H1 (cell line): ENCODE results near the gene TMEM163. TPM values are rescaled to one million over a fixed set of nuclear protein-coding genes. Genes with fewer than 3 reads are reported as not detected.

ENCODE experiments used
- ASH2L ChIP-seq: fragments of 200-600, 300-600 bp; sonication (generic); IDR thresholded peaks from one replicate; pipeline ENCODE4 v1.7.1; 2017; ENCODE audit warnings: low read length
- POU5F1 ChIP-seq: IDR thresholded peaks from 2 replicates; pipeline ENCODE4 v1.6.1; 2011; ENCODE audit warnings: low read depth, mild to moderate bottlenecking, low read length, moderate library complexity
- RAD21 ChIP-seq, 2 experiments: IDR thresholded peaks in 1 of 2; conservative IDR thresholded peaks in 1 of 2; 2 replicates each; pipeline ENCODE4 v1.6.1; 2011; ENCODE audit warnings: low read depth in 2 of 2, low read length in 2 of 2, improper control_type of control experiment in 1 of 2, inconsistent platforms in 1 of 2, mild to moderate bottlenecking in 1 of 2, moderate library complexity in 1 of 2
- RFX5 ChIP-seq: IDR thresholded peaks from 2 replicates; pipeline ENCODE4 v1.6.1; 2011; ENCODE audit warnings: low read depth, low read length, improper control_type of control experiment, borderline replicate concordance
- SIRT6 ChIP-seq: IDR thresholded peaks from one replicate; pipeline ENCODE4 v1.7.1; 2012; ENCODE audit warnings: low read length, inconsistent platforms
- SP4 ChIP-seq: IDR thresholded peaks from 2 replicates; pipeline ENCODE4 v1.6.1; 2012; ENCODE audit warnings: low read length, inconsistent platforms
- SUZ12 ChIP-seq: fragments of 200-600 bp; sonication (generic); IDR thresholded peaks from 2 replicates; pipeline ENCODE4 v1.6.1; 2012; ENCODE audit warnings: mild to moderate bottlenecking, inconsistent platforms, low read length, moderate library complexity, mixed read lengths
- TBP ChIP-seq: IDR thresholded peaks from 2 replicates; pipeline ENCODE4 v1.6.1; 2011; ENCODE audit warnings: low read depth, low read length, improper control_type of control experiment
- polyA plus RNA-seq, 7 experiments: library from polyadenylated mRNA; depleted of rRNA in 3 of 7; stranded (reverse) in 5 of 7; unstranded in 2 of 7; fragments of >200 nt in 5 of 7; fragments of 200-250 nt in 2 of 7; gene quantifications; 1 replicate in 5 of 7; 2 replicates in 1 of 7; 4 replicates in 1 of 7; pipeline versions ENCODE4 v1.2.1 to v1.2.3, GENCODE V29; 2011 to 2013; ENCODE audit warnings: missing spikeins in 2 of 7, mixed read lengths in 2 of 7
- total RNA-seq: library from RNA; stranded (reverse); fragmentation: NEBNext Ultra II Directional; extraction: Animal tissue kit (Norgen Biotek cat#: 25700); gene quantifications from 2 replicates; pipeline ENCODE4 v1.2.1, GENCODE V29; 2021
- TF ChIP-seq, protein P1 (sequence below): IDR thresholded peaks from 2 replicates; pipeline ENCODE4 v1.6.1; 2011; ENCODE audit warnings: low read length, improper control_type of control experiment
- TF ChIP-seq, protein P2 (sequence below): fragments of 300-600 bp; sonication (generic); IDR thresholded peaks from 2 replicates; pipeline ENCODE4 v1.7.1; 2012; ENCODE audit warnings: low read length, moderate library complexity, mild to moderate bottlenecking, inconsistent platforms; ENCODE audit not compliant: insufficient replicate concordance

Gene TMEM163
- total and polyA plus RNA-seq, 2 of the 8 experiments (the other 6 are each of a cell fraction or from before 2014, with no cell fraction given) = 2.8 to 3.2 TPM

DNA sequence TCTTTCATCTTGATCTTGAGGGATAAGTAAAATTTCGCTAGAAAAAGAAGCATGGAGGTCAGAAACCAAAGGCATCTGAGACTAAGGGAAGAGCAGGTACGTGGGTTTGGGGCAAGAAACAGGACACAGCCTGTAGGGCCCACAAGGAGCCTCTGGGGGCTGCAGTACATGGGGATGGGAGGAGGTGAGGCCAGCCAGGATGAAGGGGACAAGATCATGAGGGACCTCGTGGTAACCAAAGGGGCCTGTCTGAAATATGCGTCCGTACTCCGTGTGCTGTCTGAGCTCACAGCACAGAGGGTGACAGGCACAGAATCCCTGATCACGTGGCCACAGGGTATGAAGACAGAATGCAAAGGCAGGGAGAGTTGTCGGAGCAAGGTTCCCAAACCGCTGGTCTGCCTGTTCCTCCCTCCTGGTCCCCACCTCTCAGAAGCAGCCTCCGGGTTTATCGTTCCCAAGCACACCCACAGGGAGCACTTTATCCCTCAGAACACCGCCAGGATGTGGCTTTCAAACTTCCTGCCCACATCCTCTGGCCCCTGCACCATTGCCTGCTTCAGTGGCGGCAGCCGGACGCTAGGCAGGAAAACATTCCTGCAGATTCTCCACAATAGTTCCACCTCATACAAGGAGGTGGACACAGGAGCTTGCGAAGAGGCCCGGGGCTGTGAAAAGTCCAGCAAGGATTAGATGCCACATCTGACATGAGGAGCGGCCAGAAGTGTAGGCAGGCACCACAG is 12.0 kb downstream of the TMEM163 start (continued):
- TF ChIP-seq RFX5 (no peak), SIRT6 (no peak), POU5F1 (no peak), SUZ12 (no peak), TBP (no peak), ASH2L (no peak), RAD21 (IDR thresholded peaks at IDR 0.05 in 1 of 2, conservative IDR thresholded peaks at IDR 0.05 in 1 of 2; ENCODE audit: low read depth in 2 of 2, low read length in 2 of 2) (no peak), SP4 (no peak)
- TF ChIP-seq, protein P1, sequence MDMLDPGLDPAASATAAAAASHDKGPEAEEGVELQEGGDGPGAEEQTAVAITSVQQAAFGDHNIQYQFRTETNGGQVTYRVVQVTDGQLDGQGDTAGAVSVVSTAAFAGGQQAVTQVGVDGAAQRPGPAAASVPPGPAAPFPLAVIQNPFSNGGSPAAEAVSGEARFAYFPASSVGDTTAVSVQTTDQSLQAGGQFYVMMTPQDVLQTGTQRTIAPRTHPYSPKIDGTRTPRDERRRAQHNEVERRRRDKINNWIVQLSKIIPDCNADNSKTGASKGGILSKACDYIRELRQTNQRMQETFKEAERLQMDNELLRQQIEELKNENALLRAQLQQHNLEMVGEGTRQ = no peak
- TF ChIP-seq, protein P2, sequence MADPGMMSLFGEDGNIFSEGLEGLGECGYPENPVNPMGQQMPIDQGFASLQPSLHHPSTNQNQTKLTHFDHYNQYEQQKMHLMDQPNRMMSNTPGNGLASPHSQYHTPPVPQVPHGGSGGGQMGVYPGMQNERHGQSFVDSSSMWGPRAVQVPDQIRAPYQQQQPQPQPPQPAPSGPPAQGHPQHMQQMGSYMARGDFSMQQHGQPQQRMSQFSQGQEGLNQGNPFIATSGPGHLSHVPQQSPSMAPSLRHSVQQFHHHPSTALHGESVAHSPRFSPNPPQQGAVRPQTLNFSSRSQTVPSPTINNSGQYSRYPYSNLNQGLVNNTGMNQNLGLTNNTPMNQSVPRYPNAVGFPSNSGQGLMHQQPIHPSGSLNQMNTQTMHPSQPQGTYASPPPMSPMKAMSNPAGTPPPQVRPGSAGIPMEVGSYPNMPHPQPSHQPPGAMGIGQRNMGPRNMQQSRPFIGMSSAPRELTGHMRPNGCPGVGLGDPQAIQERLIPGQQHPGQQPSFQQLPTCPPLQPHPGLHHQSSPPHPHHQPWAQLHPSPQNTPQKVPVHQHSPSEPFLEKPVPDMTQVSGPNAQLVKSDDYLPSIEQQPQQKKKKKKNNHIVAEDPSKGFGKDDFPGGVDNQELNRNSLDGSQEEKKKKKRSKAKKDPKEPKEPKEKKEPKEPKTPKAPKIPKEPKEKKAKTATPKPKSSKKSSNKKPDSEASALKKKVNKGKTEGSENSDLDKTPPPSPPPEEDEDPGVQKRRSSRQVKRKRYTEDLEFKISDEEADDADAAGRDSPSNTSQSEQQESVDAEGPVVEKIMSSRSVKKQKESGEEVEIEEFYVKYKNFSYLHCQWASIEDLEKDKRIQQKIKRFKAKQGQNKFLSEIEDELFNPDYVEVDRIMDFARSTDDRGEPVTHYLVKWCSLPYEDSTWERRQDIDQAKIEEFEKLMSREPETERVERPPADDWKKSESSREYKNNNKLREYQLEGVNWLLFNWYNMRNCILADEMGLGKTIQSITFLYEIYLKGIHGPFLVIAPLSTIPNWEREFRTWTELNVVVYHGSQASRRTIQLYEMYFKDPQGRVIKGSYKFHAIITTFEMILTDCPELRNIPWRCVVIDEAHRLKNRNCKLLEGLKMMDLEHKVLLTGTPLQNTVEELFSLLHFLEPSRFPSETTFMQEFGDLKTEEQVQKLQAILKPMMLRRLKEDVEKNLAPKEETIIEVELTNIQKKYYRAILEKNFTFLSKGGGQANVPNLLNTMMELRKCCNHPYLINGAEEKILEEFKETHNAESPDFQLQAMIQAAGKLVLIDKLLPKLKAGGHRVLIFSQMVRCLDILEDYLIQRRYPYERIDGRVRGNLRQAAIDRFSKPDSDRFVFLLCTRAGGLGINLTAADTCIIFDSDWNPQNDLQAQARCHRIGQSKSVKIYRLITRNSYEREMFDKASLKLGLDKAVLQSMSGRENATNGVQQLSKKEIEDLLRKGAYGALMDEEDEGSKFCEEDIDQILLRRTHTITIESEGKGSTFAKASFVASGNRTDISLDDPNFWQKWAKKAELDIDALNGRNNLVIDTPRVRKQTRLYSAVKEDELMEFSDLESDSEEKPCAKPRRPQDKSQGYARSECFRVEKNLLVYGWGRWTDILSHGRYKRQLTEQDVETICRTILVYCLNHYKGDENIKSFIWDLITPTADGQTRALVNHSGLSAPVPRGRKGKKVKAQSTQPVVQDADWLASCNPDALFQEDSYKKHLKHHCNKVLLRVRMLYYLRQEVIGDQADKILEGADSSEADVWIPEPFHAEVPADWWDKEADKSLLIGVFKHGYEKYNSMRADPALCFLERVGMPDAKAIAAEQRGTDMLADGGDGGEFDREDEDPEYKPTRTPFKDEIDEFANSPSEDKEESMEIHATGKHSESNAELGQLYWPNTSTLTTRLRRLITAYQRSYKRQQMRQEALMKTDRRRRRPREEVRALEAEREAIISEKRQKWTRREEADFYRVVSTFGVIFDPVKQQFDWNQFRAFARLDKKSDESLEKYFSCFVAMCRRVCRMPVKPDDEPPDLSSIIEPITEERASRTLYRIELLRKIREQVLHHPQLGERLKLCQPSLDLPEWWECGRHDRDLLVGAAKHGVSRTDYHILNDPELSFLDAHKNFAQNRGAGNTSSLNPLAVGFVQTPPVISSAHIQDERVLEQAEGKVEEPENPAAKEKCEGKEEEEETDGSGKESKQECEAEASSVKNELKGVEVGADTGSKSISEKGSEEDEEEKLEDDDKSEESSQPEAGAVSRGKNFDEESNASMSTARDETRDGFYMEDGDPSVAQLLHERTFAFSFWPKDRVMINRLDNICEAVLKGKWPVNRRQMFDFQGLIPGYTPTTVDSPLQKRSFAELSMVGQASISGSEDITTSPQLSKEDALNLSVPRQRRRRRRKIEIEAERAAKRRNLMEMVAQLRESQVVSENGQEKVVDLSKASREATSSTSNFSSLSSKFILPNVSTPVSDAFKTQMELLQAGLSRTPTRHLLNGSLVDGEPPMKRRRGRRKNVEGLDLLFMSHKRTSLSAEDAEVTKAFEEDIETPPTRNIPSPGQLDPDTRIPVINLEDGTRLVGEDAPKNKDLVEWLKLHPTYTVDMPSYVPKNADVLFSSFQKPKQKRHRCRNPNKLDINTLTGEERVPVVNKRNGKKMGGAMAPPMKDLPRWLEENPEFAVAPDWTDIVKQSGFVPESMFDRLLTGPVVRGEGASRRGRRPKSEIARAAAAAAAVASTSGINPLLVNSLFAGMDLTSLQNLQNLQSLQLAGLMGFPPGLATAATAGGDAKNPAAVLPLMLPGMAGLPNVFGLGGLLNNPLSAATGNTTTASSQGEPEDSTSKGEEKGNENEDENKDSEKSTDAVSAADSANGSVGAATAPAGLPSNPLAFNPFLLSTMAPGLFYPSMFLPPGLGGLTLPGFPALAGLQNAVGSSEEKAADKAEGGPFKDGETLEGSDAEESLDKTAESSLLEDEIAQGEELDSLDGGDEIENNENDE = no peak
